Calu3 (cell line): ENCODE results near the gene GZMM. TPM values are rescaled to one million over a fixed set of nuclear protein-coding genes. Genes with fewer than 3 reads are reported as not detected.
A peak's percentile ranks its signal among the peaks of the same experiment; 100 is the strongest.

Experiments
- BruUV-seq: library from RNA; stranded (reverse); fragments of 400-500 nt; replicated peaks from 2 replicates; lab custom pipeline; 2021; lab: Mats Ljungman, UMichigan
- CTCF ChIA-PET: fragments of 300-600 bp; sonication (Branson Sonifier 250); formaldehyde crosslinking; loops from one replicate; lab custom pipeline; 2022; ENCODE audit warnings: antibody characterized with exemption; lab: Charles Lee
- DNase-seq: peaks from one replicate; pipeline ENCODE4 v3.0.0; 2022
- H3K27ac Mint-ChIP-seq: one replicate; pipeline ENCODE4 v1.8.0; 2022; ENCODE audit warnings: mixed read lengths; ENCODE audit not compliant: unreplicated experiment
- H3K27me3 Mint-ChIP-seq: one replicate; pipeline ENCODE4 v1.8.0; 2022; ENCODE audit warnings: mixed read lengths; ENCODE audit not compliant: unreplicated experiment
- H3K36me3 Mint-ChIP-seq: one replicate; pipeline ENCODE4 v1.8.0; 2022; ENCODE audit warnings: mild to moderate bottlenecking, moderate library complexity, mixed read lengths; ENCODE audit not compliant: insufficient read depth, unreplicated experiment
- H3K4me1 Mint-ChIP-seq: one replicate; pipeline ENCODE4 v1.8.0; 2022; ENCODE audit warnings: mild to moderate bottlenecking, low read depth, mixed read lengths; ENCODE audit not compliant: unreplicated experiment
- H3K4me3 Mint-ChIP-seq: one replicate; pipeline ENCODE4 v1.8.0; 2022; ENCODE audit warnings: mild to moderate bottlenecking, low read depth, moderate library complexity, mixed read lengths; ENCODE audit not compliant: unreplicated experiment
- H3K9me3 Mint-ChIP-seq: one replicate; pipeline ENCODE4 v1.8.0; 2022; ENCODE audit warnings: low read depth, mixed read lengths; ENCODE audit not compliant: unreplicated experiment
- CTCF ChIP-seq: fragments of 200-600 bp; IDR thresholded peaks from one replicate; pipeline ENCODE4 v1.8.0; 2022; ENCODE audit warnings: antibody characterized with exemption; ENCODE audit not compliant: unreplicated experiment
- intact Hi-C: fragments of 100-400 bp; cut with micrococcal nuclease; formaldehyde crosslinking; loops from one replicate; pipeline ENCODE4 v1.10.0; 2022; ENCODE audit not compliant: unreplicated experiment
- total RNA-seq: library from RNA; stranded (reverse); gene quantifications from 2 replicates; pipeline ENCODE4 v1.2.3, GENCODE V29; 2022

The GZMM gene
- total RNA-seq, 1 experiment from 2014 or later: not detected

DNA sequence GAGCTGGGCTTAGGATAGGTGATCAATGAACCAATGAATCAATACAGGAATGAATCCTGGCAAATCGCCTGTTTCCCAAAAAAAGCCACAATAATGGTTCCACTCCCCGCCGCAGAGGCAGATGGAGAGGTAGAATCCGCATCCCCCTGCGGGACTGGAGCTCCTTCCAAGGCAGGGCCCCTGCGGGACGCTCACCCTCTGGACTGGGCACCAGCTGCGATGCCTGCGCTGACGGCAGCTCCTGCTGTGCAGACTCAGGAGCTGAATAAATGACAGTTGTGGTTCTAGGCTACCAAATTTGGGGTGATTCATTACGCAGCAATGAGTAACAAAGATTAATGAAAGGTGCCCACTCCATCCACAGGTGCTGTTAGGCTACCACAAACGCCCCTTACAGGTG lies 21.1 kb upstream of the GZMM start:
- peaks cover 14% of the 10 kb centered on the region for H3K27me3 Mint-ChIP-seq
- no peak for DNase-seq
- no TSS peak for BruUV-seq
- intact Hi-C loops: no loop called here
- CTCF ChIA-PET: no interaction called here
- H3K4me3 Mint-ChIP-seq: no peak overlapping the region
- no peak overlapping the region for H3K27ac Mint-ChIP-seq
- H3K9me3 Mint-ChIP-seq: no peaks in the 10 kb centered on the region
- no peak for TF ChIP-seq CTCF
- no peaks in the 10 kb centered on the region for H3K36me3 Mint-ChIP-seq
- no peaks in the 10 kb centered on the region for H3K4me1 Mint-ChIP-seq

GRCh38 chr19:524062-524674 lies 19.7 kb upstream of the GZMM start:
- H3K36me3 Mint-ChIP-seq: no peaks in the 10 kb centered on the region
- DNase-seq: no peak
- BruUV-seq: no TSS peak
- no peaks in the 10 kb centered on the region for H3K9me3 Mint-ChIP-seq
- peaks cover 14% of the 10 kb centered on the region for H3K27me3 Mint-ChIP-seq
- CTCF ChIA-PET: no interaction called here
- intact Hi-C loops: no loop called here
- H3K4me1 Mint-ChIP-seq: no peaks in the 10 kb centered on the region
- no peak for TF ChIP-seq CTCF
- H3K4me3 Mint-ChIP-seq: peak overlapping the region; percentile 24
- no peak overlapping the region for H3K27ac Mint-ChIP-seq

DNA sequence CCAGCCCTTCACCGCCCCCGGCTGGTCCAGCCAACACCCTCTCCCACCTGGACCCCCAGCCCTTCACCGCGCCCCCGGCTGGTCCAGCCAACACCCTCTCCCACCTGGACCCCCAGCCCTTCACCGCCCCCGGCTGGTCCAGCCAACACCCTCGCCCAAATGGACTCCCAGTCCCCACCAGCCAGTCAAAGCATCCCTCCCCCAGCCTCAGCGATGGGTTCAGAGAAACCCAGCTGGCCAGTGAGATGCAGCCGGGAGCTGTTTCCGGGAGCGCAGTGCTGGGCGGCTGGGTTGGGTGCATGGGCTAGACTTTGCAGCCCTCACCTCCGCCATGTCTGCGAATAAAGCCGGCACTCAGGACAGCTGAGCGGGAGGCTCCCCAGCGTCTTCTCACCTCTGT lies 18.8 kb upstream of the GZMM start:
- Mint-ChIP-seq H3K27ac (no peak overlapping the region), H3K36me3 (no peaks in the 10 kb centered on the region), H3K4me3 (no peak overlapping the region), H3K9me3 (no peaks in the 10 kb centered on the region), H3K27me3 (peaks cover 14% of the 10 kb centered on the region), H3K4me1 (no peaks in the 10 kb centered on the region)
- no TSS peak for BruUV-seq
- intact Hi-C loops: no loop called here
- no peak for TF ChIP-seq CTCF
- CTCF ChIA-PET: no interaction called here
- no peak for DNase-seq

DNA sequence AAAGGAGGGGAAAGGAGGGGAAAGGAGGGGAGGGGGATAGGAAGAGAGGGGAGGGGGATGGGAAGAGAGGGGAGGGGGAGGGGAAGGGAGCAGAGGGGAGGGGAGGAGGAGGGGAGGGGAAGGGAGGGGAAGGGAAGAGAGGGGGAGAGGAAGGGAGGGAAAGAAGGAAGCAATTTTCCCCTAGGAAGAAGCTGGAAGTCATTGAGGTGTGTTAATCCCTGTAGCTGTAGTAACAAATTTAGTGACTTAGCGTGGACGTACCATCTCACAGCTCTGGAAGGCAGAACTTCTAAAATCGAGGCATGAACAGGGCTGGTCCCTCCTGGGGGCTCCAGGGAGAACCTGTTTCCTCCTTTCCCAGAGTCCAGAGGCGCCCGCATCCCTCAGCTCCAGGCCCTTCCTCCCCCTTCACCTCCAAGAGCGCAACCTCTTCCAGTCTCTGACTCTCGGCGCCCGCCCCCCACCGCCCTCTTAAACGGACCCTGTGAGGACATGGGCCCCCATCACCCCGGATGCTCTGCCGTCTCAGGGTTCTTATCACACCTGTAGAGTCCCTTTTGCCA lies 17.9 kb upstream of the GZMM start:
- peaks cover 14% of the 10 kb centered on the region for H3K27me3 Mint-ChIP-seq
- no peak overlapping the region for H3K4me3 Mint-ChIP-seq
- no peak for DNase-seq
- no TSS peak for BruUV-seq
- H3K27ac Mint-ChIP-seq: no peak overlapping the region
- peaks cover 4% of the 10 kb centered on the region for H3K36me3 Mint-ChIP-seq
- H3K9me3 Mint-ChIP-seq: no peaks in the 10 kb centered on the region
- intact Hi-C loops: no loop called here
- no peak for TF ChIP-seq CTCF
- CTCF ChIA-PET: no interaction called here
- H3K4me1 Mint-ChIP-seq: no peaks in the 10 kb centered on the region
